GM19239 (cell line): Measurements from ENCODE around the gene RIPOR1.
"Not testable (repeated sequence)": the region's sequence is repeated elsewhere in the genome, so short reads cannot be mapped to it uniquely, and the experiment has no call there.

Experiments used
- DNase-seq: peaks from one replicate; pipeline ENCODE4 v3.0.0; 2011; ENCODE audit warnings: low spot score; ENCODE audit not compliant: insufficient read length
- FAIRE-seq: peaks from 2 replicates; lab custom pipeline; 2011; peaks lifted over from hg19 to GRCh38; lab: Jason Lieb, UNC

RIPOR1 gene, protein sequence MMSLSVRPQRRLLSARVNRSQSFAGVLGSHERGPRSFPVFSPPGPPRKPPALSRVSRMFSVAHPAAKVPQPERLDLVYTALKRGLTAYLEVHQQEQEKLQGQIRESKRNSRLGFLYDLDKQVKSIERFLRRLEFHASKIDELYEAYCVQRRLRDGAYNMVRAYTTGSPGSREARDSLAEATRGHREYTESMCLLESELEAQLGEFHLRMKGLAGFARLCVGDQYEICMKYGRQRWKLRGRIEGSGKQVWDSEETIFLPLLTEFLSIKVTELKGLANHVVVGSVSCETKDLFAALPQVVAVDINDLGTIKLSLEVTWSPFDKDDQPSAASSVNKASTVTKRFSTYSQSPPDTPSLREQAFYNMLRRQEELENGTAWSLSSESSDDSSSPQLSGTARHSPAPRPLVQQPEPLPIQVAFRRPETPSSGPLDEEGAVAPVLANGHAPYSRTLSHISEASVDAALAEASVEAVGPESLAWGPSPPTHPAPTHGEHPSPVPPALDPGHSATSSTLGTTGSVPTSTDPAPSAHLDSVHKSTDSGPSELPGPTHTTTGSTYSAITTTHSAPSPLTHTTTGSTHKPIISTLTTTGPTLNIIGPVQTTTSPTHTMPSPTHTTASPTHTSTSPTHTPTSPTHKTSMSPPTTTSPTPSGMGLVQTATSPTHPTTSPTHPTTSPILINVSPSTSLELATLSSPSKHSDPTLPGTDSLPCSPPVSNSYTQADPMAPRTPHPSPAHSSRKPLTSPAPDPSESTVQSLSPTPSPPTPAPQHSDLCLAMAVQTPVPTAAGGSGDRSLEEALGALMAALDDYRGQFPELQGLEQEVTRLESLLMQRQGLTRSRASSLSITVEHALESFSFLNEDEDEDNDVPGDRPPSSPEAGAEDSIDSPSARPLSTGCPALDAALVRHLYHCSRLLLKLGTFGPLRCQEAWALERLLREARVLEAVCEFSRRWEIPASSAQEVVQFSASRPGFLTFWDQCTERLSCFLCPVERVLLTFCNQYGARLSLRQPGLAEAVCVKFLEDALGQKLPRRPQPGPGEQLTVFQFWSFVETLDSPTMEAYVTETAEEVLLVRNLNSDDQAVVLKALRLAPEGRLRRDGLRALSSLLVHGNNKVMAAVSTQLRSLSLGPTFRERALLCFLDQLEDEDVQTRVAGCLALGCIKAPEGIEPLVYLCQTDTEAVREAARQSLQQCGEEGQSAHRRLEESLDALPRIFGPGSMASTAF

DNA sequence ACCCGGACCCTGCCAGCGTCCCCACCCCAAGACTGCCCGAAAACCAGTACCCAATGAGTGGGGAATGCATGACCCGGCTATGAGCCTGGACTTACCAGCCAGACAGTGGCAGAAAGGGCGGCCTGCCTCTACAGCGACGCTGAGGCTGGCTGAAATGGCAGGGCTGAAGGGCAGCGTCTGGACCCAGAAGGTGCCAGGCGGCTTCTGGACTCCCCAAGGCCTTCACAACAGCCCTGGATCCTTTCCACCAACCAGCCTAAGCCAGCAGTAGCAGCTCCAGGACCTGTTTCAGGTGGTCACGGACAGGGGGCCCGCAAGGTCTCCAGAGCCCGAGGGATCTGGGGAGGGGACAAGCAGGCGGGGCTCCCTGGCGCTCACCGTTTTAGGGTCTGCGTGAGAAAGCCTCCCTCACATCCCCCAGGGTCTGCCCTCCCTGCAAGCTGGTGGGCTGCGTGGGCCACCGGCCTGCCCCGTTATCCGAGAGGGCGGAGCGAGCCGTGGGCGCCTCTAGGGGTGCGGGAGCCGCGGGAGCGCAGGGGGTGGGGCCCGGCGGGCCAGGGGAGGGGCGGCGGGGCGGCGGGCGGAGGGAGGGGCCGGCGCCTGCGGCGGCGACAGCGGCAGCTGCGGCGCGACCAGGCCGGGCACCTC, at the start of gene RIPOR1:
Gene RIPOR1 (plus strand): TSS at position 608 of the 648 bp plus-strand sequence. CDS start 9,618 bp downstream, outside the sequence.
- FAIRE-seq (no peak), DNase-seq (peak; percentile 60)

DNA sequence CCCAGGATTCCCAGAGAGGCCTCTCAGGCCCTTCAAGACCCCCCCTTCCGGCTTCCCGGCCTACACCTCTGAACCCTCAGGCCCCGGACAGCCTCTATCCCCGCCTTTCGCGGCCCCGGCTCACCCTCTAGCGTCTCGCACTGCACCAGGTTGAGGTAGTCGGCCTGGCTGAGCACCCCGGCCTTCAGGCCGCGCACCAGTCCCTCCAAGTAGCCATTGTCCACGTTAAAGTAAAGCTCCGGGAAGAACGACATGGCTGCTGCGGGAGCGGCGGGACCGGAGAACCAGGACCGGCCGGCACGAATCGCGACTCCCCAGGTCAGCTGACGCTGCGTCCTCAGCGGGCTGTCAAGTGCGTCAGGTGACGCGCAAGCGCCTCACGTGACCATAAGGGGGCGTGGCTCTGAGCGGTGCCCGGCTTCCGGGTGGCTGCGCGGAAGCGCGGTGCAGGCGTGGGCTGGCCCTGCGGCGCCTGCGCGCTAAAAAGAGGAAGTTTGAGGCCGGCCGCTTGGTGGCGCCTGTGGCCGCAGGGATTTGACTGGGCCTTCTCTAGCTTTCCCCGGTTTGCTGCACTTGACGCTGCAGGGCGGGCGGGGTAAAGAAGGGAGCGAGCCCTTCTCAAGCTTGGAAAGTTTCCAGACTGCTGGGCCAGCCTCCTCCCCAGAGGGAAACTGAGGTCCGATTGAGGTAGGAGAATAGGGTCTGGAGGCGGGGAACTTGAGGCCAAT, 47.6 kb upstream of the RIPOR1 start, which contains the start of gene ATP6V0D1:
Gene ATP6V0D1 (minus strand): TSS at position 325 of the 728 bp plus-strand sequence. CDS start 71 bp downstream, at position 254.
- peak; percentile 96 for DNase-seq
- peak; percentile 86 for FAIRE-seq

DNA sequence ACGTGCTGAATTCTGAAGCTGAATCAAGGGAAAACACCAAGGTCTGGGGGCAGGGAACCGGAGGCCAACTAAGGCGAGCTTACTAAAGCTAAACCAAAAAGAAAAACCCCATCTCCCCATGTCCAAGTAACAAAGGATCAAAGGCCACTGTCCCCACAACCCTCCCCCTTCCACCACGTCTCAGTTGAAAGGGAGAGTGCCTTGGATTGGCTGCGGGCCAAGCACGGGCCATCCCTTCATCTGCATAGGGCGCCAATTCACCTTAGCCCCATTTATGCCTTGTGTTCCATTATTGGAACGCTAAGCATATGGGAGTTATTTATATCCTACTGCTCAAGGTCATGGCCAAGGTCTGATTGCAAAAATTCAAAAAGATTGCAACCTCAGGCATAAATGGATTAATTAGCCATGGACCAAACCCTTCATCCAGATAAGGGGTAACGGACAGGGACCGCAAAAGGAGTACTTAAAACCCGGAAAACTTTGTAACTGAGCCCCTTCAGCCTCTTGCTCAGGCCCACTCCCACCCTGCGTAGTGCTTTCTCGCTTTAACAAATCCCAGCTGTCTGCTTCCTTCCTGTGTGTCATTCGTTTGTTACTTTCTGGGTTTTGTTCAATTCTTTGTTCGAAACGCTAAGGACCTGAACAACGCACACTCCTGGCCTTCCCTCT, 46.9 kb upstream of the RIPOR1 start:
- DNase-seq (no peak), FAIRE-seq (peak; percentile 64)

DNA sequence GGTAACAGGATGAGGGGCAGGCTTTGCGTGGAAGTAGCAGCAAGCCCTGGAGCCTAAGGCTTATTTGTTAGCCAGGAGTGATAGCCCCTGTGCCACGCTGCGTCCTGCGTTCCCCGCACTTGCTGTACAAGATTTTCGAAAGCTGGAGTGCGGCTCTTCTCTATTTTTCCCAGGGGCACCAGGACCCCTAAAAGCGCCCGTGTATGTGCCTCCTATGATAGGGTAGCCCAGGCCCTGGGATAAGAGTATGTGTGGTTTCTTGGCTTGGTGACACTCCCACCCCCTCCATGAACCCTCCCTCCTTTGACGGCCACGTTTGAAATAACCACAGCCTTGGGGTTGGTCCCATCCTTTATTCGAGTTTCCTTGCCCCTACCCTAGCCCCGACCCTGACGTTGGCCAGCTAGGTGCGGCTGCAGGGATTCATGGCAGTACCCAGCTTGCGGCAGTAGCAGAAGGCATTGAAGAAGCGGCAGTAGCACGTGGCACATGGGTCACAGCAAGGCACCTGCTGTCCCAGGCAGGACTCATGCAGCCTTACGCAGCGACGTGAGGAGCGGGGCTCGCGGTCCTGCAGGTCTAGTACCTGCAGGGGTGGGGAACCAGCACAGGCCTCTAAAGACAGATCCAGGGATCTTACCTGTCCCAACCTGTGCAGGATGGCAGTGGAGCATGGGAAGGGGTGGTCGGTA, 46.2 kb upstream of the RIPOR1 start:
- FAIRE-seq: no peak
- DNase-seq: no peak

DNA sequence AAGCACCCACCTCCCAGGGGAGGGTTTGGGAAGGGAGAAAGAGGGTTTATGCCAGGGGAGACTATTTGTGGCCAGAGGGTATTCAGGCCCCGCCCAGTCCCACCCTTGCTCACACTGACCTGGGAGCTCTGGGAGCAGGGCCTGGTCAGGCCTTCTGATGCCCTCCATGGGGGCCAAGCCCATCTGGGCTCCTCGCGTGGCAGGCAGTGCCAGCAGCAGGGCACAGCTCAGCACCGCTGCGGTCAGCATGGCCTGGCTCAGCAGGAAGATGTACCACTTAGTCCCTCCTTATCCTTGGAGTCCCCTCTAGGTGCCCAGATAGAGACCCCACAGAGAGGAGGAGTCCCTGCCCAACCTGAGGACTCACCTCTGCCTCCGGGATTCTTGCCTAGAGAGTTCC, 45.5 kb upstream of the RIPOR1 start, which contains the start of gene AGRP:
Gene AGRP (minus strand): TSS at position 398 of the 400 bp plus-strand sequence. CDS start 149 bp downstream, at position 249.
- DNase-seq (no peak), FAIRE-seq (no peak)

DNA sequence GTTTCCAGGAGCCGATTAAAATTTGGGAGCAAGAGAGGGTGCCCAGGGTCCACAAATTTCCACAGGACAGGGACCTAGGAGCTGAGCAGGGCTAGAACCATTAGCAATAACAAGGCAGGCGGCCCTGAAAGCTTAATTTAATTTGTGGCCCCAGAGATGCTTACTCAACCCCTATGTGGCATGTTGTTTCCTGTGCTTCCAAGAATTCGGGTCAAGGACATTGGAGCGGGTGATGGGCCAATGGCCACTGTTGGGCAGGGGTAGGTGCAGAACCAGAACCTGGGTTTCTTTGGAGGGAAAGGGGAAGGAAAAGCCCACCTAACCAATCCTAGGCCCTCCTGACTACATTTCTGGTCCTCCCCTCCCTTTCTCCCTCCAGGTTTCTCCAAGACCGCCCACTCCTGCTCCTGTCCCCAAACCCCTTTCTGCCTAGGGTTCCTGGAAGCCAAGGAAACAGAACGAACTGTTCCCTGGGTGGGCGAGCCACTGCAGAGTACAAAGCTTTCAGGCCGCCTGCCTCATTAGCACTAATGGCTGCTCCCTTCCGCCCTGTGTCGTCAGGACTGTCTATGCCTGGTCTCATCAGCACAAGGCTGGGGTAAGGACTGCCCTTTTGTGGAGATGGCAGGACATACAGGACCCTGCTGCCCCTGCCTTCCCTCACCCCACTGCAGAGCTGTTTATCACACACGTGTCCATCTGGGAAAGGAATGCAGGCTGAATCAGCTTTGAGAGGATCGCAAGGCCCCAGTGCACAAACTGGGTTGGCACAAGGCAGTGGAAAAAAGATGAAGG, 44.7 kb upstream of the RIPOR1 start:
- FAIRE-seq (no peak), DNase-seq (no peak)

DNA sequence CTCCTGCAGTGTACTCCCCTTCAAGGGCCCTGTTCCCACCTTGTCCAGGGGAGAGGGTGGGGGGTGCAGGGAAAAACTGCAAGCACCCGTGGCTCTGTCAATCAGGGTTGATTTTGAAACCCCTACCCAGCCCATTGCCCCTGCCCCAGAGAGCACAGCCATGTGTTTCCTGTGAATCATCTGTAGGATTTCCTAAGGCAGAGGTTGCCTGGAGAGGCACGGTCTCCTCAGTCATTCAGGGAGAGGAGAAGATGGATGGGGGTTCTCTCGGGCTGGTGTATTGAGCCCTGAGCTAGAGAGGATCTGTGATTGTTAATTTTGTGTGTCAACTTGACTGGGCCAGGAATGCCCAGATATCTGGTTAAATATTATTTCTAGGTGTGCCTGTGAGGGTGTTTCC, 41.8 kb upstream of the RIPOR1 start:
- no peak for DNase-seq
- FAIRE-seq: no peak

DNA sequence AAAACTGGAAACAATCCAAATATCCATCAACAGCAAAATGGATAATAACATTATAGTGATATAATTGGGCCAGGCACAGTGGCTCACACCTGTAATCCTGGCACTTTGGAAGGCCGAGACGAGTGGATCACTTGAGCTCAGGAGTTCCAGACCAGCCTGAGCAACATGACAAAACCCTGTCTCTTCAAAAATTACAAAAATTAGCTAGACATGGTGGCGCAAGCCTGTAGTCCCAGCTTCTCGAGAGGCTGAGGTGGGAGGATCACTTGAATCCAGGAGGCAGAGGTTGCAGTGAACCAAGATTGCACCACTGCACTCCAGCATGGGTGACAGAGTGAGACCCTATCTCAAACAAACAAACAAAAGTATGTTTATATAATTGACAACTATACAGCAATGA, 41.1 kb upstream of the RIPOR1 start:
- FAIRE-seq, DNase-seq: not testable (repeated sequence)

DNA sequence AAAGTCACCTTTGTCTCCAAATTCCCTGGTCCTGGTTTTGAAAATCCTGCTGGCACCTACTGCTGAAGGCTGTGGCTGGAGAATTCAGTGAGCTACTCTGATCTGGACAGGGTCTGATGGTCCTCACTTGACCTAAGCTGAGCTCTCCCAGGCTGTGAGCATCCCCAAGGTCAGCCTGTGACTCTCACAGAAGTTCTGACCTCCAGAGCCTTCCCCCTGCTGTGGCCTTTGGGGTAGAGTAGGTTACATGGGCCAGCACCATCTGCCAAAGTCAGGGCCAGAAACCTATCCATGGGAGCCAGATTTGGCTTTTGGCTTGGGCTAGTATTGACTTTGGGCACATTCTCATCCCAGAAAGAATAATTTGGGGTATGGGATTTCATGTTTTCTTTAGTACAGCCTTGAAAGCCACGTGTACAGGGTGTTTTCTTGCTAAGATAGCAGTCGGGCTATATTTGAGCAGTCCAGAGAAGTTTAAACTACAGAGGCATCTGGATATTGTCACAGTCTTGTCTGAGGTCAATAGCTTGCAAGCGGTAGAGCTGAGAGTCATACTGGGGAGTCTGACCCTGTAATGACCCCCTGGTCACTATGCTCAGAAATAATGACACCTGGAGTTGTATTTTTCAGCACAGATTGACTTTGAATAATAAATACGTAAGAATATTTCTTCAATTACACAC, 39.1 kb upstream of the RIPOR1 start:
- DNase-seq (no peak), FAIRE-seq (peak; percentile 33)

DNA sequence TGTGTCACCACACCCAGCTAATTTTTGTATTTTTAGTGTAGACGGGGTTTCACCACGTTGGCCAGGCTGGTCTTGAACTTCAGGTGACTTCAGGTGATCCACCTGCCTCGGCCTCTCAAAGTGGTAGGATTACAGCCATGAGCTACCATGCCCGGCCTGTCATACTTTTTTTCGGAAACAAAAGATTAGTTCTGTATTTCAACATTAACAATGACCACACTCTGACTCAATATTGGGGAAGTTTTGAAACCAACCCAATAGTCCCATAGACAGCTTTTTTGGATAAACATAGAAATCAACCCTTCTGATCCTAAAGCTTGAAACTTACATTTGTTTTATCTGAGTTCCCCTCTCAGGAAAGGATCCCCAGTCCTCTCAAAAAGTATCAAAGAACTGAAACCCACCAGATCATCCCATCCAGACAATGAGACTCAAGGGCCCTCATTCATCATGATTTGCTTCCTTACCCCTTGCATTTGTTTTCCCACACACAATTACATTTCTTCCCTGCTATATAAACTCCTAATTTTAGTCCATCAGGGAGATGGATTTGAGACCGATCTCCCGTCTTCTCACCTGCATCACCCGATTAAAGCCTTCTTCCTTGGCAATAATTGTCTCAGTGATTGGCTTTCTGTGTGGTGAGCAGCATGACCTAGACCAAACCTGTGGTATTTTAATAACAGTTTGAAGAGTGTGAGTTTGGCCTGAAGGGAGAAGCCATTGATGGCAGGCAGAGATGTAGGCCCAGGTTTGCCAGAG, 38.1 kb upstream of the RIPOR1 start:
- no peak for FAIRE-seq

DNA sequence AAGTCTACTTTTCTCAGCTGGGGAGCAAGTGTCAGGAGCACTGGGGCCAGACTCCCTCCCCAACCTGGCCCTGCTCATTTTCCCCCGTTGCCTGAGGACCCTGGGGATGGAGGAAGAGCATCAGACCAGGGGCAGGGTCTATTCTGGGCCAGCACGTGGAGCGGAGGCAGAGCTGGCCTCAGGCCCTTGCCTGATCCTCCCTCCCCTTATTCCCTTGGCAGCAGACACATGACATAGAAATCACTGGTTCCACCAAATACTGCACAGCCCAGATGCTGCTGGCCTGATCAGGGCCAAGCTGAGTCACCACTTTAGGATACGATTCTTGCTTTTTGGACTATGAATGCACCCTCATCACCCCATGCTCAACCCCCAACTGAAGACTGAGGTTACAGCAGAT, 29.5 kb upstream of the RIPOR1 start:
- DNase-seq: no peak
- FAIRE-seq: no peak

More for the DNA sequence above, 38.1 kb upstream of the RIPOR1 start:
- DNase-seq: no peak

DNA sequence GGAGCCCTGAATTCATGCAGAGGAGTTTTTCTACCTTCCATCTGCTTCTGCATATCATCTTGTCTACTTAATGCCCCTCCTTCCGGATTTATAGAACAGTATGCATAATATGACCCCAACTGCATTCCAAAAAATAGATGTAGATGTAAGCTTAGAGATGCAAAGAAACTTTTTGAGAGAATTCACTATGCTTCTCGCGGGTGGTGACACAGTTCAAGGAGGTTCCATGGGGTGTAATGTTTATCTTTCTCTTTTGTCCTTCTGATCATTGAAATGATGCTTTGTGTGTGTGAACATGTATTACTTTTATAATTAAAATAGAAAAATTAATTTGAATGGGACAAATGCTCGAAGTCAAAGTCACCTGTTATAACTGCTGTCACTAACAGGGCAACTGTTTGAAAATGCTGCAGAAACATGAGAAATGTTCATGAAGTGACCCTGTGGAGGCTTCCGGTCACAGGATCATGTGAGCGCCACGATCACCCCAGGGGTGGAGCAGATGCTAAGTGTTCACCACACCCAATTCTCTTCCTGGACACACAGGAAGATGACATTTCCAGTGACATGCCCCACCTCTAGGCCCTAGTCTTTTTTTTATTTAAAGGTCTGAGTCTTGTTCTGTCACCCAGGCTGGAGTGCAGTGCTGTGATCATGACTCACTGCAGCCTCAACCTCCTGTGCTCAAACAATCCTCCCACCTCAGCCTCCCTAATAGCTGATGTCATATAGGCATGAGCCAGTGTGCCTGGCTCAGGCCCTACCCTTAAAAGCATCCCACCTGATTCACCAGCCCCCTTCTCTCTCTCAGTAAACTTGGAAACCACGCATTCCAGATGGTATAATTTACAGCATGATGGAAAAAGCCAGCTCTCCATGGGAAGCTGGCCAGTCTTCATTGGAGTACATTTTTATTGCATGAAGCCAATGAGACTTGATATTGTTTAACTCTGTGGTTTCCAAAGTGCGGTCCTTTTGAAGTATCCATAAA, 24.3 kb upstream of the RIPOR1 start:
- no peak for FAIRE-seq
- peak; percentile 60 for DNase-seq

DNA sequence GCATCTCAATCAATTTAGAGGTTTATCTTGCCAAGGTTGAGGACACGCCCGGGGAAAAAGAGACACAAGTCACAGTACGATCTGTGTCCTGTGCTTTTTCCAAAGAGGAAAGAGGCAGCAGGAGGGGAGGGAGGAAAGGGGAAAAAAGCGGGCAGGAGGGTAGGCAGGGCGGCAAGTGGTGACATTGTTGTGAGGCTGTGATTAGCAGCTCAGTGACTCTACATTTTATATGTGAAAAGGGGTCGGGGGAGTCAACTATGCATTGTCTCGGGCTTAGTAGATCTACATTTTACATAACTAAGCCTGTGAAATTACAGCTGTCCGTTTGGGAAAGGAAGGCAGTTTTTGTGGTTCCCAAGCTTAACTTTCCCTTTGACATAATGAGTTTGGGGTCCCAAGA, 22.2 kb upstream of the RIPOR1 start:
- FAIRE-seq (no peak), DNase-seq (no peak)

DNA sequence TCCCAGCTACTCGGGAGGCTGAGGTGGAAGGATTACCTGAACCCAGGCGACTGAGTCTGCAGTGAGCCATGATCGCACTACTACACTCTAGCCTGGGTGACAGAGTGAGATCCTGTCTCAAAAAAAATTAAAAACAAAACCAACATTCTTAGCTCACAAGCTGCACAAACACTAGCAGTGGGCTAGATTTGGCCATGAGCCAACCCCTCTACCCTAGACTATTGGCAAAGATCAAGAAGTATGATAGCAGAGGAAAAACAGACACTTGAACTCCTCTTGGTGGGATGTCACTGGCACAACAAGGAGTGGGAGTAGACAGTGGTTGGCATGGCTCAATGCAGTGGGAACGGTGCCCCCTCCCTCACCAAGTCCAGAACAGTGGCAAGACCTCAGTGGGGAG, 19.6 kb upstream of the RIPOR1 start:
- FAIRE-seq: no peak
- DNase-seq: no peak

DNA sequence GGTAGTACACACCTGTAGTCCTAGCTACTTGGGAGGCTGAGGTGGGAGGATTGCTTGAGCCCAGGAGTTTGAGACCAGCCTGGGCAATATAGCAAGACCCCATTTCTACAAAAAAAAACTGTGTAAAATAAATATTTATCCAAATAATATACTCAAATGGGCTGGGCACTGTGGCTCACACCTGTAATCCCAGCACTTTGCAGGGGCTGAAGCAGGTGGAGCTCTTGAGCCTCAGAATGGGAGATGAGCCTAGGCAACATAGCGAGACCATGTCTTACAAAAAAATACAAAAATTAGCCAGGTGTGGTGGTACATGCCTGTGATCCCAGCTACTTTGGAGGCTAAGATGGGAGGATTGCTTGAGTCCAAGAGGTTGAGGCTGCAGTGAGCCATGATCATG, 14.7 kb upstream of the RIPOR1 start:
- DNase-seq, FAIRE-seq: not testable (repeated sequence)
